GM10847 (cell line): ENCODE measurements around the gene DNAL1.

ENCODE experiments used
- POLR2A ChIP-seq: IDR thresholded peaks from 2 replicates; pipeline ENCODE4 v1.6.1; 2011; ENCODE audit not compliant: insufficient read length; ENCODE audit errors: extremely low read depth

Gene DNAL1

GRCh38 chr14:73713803-73714655 is 69.2 kb downstream of the DNAL1 start, which contains the start of gene PNMA1:
Gene PNMA1 (minus strand): TSS chr14:73714384. CDS start chr14:73713639, 745 bp downstream.
- peak; percentile 40 for TF ChIP-seq POLR2A

DNA sequence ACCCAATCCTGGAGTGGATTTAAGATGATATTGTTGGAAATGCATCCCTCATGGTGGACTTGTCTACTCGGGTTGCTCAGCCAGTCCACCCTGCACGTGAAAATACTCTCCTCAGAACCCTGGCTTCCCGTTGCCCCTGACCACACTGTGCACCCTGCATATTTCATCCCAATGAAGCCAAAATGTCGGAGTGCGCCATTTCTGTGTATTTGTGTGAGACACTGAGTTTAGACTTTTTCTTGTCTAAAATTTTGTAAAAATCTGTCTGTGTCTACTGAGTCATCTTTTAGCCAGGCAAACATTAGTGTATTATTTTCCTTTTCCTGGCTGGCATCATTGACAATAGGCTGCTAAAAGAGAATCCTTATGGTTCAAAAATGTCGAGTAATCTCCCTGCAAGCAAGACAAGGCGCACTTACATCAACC is 69.9 kb downstream of the DNAL1 start:
- TF ChIP-seq POLR2A = no peak

GRCh38 chr14:73715707-73716106 is 70.9 kb downstream of the DNAL1 start:
- TF ChIP-seq POLR2A = no peak

GRCh38 chr14:73717266-73717665 is 72.5 kb downstream of the DNAL1 start:
- TF ChIP-seq POLR2A = no peak

DNA sequence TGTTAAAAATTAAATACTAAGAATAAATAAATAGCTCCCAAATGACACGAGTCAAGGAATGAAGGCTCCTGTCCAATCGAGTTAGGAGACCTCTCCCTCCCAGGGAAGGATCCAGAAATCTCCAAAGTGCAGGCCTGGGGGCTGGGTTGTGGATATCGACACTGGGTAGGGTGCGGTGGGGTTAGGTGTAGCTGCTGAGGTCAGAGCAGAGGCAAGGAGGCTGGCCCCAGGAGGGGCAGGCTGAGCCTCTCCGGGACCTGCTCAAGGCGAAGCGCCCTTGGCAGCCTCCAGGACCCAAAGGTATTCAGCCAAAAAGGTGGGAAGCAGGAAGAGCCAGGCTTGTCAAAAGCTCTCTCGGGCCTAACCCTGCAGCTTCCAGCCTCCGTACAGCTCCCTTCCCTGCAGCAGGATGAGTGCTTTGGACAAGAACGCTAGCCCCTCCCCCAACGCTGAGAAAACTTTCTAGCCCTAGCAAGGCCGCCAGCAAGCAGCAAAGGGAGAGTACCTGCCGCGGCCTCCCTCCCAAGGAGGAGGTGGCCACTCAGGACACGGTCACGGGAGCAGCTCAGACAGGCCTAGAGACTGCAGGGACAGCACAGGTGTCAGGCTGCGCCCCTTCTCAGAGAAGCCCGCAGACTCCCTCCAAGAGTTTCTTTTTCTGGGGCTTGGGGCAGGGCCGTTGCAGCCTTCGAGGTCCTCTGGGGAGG is 73.1 kb downstream of the DNAL1 start:
- TF ChIP-seq POLR2A = no peak

DNA sequence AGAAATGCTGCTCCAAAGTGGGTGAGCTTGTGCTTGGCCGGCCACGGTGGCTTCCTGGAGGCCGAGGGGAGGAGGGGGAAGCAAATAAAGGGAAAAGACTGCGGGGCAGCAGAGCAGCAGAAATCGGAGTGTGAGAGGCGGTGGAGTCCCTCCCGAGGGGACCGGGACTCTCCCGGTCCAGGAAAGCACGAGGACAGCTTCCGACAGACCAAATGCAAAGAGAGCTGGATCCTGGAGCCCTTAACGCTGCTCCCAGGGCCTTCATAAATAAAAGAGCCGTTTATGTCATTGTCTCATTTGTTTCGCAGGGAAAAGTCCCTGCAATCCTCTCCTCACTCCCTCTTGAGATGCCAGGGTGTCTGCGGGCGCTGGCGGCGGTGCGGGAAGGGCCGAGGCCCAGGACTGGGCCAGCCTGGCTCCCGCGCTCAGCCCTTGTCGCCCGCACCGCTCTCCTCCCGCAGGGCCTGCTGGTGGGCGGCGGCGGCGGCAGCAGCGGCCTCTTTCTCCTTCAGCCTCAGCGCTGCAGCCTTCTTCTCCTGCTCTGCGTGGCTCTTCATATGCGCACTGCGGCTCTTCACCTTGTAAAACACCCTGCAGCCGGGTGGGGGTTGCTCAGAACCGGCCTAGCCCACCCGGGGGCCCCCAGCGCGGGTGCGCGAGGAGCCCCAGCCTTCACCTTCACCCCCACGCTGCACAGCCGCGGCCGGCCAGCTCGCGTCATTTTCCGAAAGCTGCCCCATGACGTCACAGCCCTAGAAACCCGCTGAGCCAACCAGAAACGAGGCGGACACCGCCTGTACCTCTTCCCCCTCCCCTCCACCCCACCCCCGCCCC is 73.8 kb downstream of the DNAL1 start:
- no peak for TF ChIP-seq POLR2A

DNA sequence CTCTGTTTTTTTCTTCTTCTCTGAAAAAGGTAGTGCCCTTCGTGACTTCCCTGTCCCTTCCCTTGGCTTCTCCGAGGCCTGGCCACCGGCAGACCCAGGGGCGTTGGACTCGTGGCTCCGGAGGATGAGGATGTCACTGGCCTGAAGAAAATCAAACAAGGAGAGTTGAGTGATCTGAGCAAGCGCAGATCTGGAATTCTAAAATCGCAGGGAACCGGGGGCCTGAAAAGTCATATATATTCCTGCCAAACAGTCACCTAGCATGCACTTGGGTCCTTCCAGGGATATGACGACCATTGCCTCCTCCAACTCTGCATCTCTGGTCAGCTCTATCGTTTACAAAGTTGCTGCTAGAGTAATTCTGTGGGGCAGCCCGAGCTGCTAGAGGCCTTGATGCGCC is 74.6 kb downstream of the DNAL1 start:
- TF ChIP-seq POLR2A = no peak

- no peak for TF ChIP-seq POLR2A
Measured at GRCh38 chr14:73719791-73720190, 75.0 kb downstream of the DNAL1 start.

DNA sequence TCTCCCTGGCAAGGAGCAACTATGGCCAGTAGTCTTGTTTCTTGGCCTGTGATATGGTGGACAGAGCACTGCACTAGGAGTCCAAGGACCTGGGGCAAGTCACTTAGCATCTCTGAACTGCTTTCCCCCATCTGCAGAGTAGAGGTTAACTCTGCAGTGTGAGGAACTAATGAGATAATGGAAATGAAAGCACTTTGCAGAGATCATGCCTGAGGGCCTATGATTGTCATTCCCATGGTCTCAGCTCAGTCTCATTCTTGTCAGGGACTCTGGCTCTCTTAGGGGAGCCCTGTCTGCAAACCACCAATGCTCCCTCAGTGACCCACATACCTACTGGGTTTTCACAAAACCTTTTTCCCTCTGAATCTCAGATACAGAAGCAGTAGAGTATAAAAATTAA is 75.8 kb downstream of the DNAL1 start:
- no peak for TF ChIP-seq POLR2A

GRCh38 chr14:73721101-73721821 is 76.5 kb downstream of the DNAL1 start:
- no peak for TF ChIP-seq POLR2A

GRCh38 chr14:73722581-73722980 is 77.8 kb downstream of the DNAL1 start:
- no peak for TF ChIP-seq POLR2A

DNA sequence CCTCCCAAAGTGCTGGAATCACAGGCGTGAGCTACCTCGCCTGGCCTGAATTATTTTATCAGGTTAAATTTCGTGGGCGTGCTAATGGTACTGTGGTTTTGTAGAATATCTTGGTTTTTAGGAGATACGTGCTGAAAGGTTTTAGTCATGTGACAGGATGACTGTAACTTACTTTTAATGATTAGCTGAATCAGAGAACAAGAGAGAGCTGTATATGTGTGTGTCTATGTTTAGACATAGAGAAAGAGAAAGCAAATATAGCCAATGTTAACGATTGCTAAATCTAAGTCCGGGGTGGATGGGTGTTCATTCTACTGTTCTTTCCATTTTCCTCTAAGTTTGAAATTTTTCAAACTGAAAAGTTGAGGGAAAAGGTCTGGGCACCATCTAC is 78.6 kb downstream of the DNAL1 start:
- TF ChIP-seq POLR2A = no peak

GRCh38 chr14:73723797-73724661 is 79.2 kb downstream of the DNAL1 start:
- TF ChIP-seq POLR2A = no peak

DNA sequence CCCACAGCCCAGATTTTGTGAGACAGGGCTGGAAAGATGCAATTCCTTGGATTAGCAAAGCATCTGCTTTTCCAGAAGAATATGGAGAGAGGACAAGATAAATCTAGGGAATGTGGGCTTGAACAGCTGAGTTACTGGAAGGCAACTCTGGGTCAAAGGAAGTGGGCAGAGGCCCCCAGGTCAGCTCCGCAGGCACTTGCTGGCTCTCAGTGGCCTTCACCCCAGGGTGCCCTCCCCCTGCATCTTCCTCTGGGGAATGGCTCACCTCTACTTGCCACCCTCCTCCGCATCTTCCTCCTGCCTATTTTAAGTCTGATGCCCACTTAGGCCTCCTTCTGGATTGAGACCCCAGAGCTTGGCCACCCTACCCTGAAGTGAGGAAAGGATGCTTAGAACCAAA is 79.9 kb downstream of the DNAL1 start:
- TF ChIP-seq POLR2A = no peak
